HCT116 (cell line): Measurements from ENCODE around the gene PLD4. TPM values are rescaled to one million over a fixed set of nuclear protein-coding genes. Genes with fewer than 3 reads are reported as not detected.
A peak's percentile ranks its signal among the peaks of the same experiment; 100 is the strongest.

Experiments
- ATAC-seq: fragments of 200-7000 bp; cut with Tn5 transposase; 2 replicates; pipeline ENCODE4 v1.9.1; 2020; ENCODE audit warnings: mild to moderate bottlenecking, moderate library complexity
- BruUV-seq: library from RNA; stranded (reverse); fragments of 400-500 nt; replicated peaks from 2 replicates; lab custom pipeline; 2021; lab: Mats Ljungman, UMichigan
- CTCF ChIA-PET: fragments of 300-600 bp; sonication (Branson Sonifier 250); formaldehyde crosslinking; loops from one replicate; lab custom pipeline; 2021; ENCODE audit warnings: antibody characterized with exemption; lab: Charles Lee
- POLR2A ChIA-PET: fragments of 300-600, 350-600 bp; sonication (Branson Sonifier 250); formaldehyde crosslinking; loops from one replicate; lab custom pipeline; 2021; ENCODE audit warnings: antibody characterized with exemption; lab: Charles Lee
- RAD21 ChIA-PET, 2 experiments: fragments of 300-600 bp; sonication (Branson Sonifier 250); formaldehyde crosslinking; loops; one replicate each; lab custom pipeline; 2023; ENCODE audit warnings: low total read pairs in 2 of 2; ENCODE audit not compliant: uncharacterized antibody in 2 of 2, unreplicated experiment in 2 of 2, low non-redundant PET in 1 of 2; lab: Charles Lee
- DNase-seq: peaks from one replicate; pipeline ENCODE4 v3.0.0-alpha.2; 2010; ENCODE audit warnings: low read depth, low spot score
- H2AFZ ChIP-seq: fragments of 200-600 bp; shearing (Covaris generic), sonication (generic); 2 replicates; pipeline ENCODE4 v1.6.1; 2017; ENCODE audit warnings: low read depth, mixed run types, mixed read lengths, antibody characterized with exemption, low read length; ENCODE audit not compliant: poor library complexity, severe bottlenecking
- H3K27ac ChIP-seq: 2 replicates; pipeline ENCODE4 v1.5.1; 2012; ENCODE audit warnings: low read depth, low read length
- H3K27me3 ChIP-seq: fragments of 200-600 bp; sonication (generic); 2 replicates; pipeline ENCODE4 v1.6.1; 2016; ENCODE audit warnings: mixed run types, low read length, mixed read lengths; ENCODE audit not compliant: insufficient read depth
- H3K36me3 ChIP-seq, 2 experiments: fragments of 200-500 bp in 1 of 2; fragments of 200-600 bp in 1 of 2; sonication (Bioruptor generic) in 1 of 2; sonication (generic) in 1 of 2; 2 replicates each; pipeline versions ENCODE4 v1.5.1 to v1.6.1; 2014 to 2016; ENCODE audit warnings: low read length in 2 of 2, inconsistent platforms in 1 of 2, mixed read lengths in 1 of 2, mixed run types in 1 of 2; ENCODE audit not compliant: insufficient read depth in 2 of 2, control insufficient read depth in 1 of 2
- H3K4me1 ChIP-seq, 2 experiments: fragments of 200-600 bp in 1 of 2; sonication (generic) in 1 of 2; 2 replicates each; pipeline versions ENCODE4 v1.5.1 to v1.6.1; 2012 to 2017; ENCODE audit warnings: low read length in 2 of 2, inconsistent platforms in 1 of 2, mild to moderate bottlenecking in 1 of 2, mixed read lengths in 1 of 2, mixed run types in 1 of 2, moderate library complexity in 1 of 2; ENCODE audit not compliant: insufficient read depth in 2 of 2, control insufficient read depth in 1 of 2
- H3K4me2 ChIP-seq: fragments of 200-600 bp; sonication (generic); 2 replicates; pipeline ENCODE4 v1.6.1; 2017; ENCODE audit warnings: mixed run types, low read length, mixed read lengths
- H3K4me3 ChIP-seq, 2 experiments: fragments of 200-600 bp in 1 of 2; sonication (generic) in 1 of 2; replicated peaks in 1 of 2; 2 replicates each; pipeline ENCODE4 v1.5.1; 2011 to 2016; ENCODE audit warnings: low read length in 2 of 2, control low read depth in 1 of 2, low read depth in 1 of 2, mild to moderate bottlenecking in 1 of 2, mixed read lengths in 1 of 2, mixed run types in 1 of 2
- H3K79me2 ChIP-seq: fragments of 200-600 bp; sonication (generic); 2 replicates; pipeline ENCODE4 v1.6.1; 2017; ENCODE audit warnings: mild to moderate bottlenecking, mixed run types, low read length, moderate library complexity, mixed read lengths; ENCODE audit not compliant: insufficient read depth
- H3K9ac ChIP-seq: fragments of 200-600 bp; sonication (generic); 2 replicates; pipeline ENCODE4 v1.6.1; 2016; ENCODE audit warnings: low read length, mixed read lengths
- H3K9me2 ChIP-seq: fragments of 200-600 bp; sonication (generic), shearing (Covaris generic); 2 replicates; pipeline ENCODE4 v1.6.1; 2017; ENCODE audit warnings: mixed run types, mild to moderate bottlenecking, moderate library complexity; ENCODE audit not compliant: insufficient read depth
- H3K9me3 ChIP-seq, 2 experiments: fragments of 200-500 bp in 1 of 2; fragments of 200-600 bp in 1 of 2; sonication (Bioruptor generic) in 1 of 2; sonication (generic) in 1 of 2; 2 replicates each; pipeline ENCODE4 v1.6.1; 2014 to 2017; ENCODE audit warnings: low read length in 2 of 2, mixed read lengths in 2 of 2, inconsistent platforms in 1 of 2, low read depth in 1 of 2, mild to moderate bottlenecking in 1 of 2, mixed run types in 1 of 2, moderate library complexity in 1 of 2; ENCODE audit not compliant: control insufficient read depth in 1 of 2, insufficient read depth in 1 of 2
- H4K20me1 ChIP-seq: fragments of 200-600 bp; sonication (generic), shearing (Covaris generic); 2 replicates; pipeline ENCODE4 v1.6.1; 2017; ENCODE audit warnings: mixed run types, mild to moderate bottlenecking, moderate library complexity; ENCODE audit not compliant: insufficient read depth
- ATF3 ChIP-seq: IDR thresholded peaks from 2 replicates; pipeline ENCODE4 v1.6.1; 2012
- CBX3 ChIP-seq: IDR thresholded peaks from 2 replicates; pipeline ENCODE4 v1.6.1; 2012; ENCODE audit warnings: low read depth
- CEBPB ChIP-seq: IDR thresholded peaks from 2 replicates; pipeline ENCODE4 v1.6.1; 2012; ENCODE audit warnings: low read depth
- EZH2phosphoT487 ChIP-seq: fragments of 200-600 bp; IDR thresholded peaks from 2 replicates; pipeline ENCODE4 v1.6.1; 2018; ENCODE audit warnings: antibody characterized with exemption, borderline replicate concordance
- FOSL1 ChIP-seq: IDR thresholded peaks from 2 replicates; pipeline ENCODE4 v1.6.1; 2012; ENCODE audit warnings: low read depth
- JUND ChIP-seq: IDR thresholded peaks from 2 replicates; pipeline ENCODE4 v1.6.1; 2012
- POLR2A ChIP-seq: IDR thresholded peaks from 2 replicates; pipeline ENCODE4 v1.7.0; 2011; ENCODE audit warnings: borderline replicate concordance; ENCODE audit not compliant: insufficient read depth, insufficient read length; ENCODE audit errors: extremely low read depth
- POLR2AphosphoS5 ChIP-seq: IDR thresholded peaks from 2 replicates; pipeline ENCODE4 v1.6.1; 2011; ENCODE audit warnings: mild to moderate bottlenecking, low read depth, low read length, moderate library complexity
- SP1 ChIP-seq: IDR thresholded peaks from 2 replicates; pipeline ENCODE4 v1.6.1; 2012; ENCODE audit warnings: low read depth
- ZFX ChIP-seq: fragments of 450-650 bp; IDR thresholded peaks from 2 replicates; pipeline ENCODE4 v1.6.1; 2017
- ZNF274 ChIP-seq: fragments of 200-500 bp; sonication (Bioruptor generic); IDR thresholded peaks from 2 replicates; pipeline ENCODE4 v1.6.1; 2014; ENCODE audit warnings: mild to moderate bottlenecking, low read depth, low read length, inconsistent platforms
- intact Hi-C: fragments of 100-400 bp; cut with micrococcal nuclease; formaldehyde crosslinking; loops from 2 replicates; pipeline ENCODE4 v1.10.0; 2022
- total RNA-seq: library from RNA; stranded (reverse); gene quantifications from one replicate; pipeline ENCODE4 v1.2.1, GENCODE V29; 2021; ENCODE audit not compliant: unreplicated experiment
- TF ChIP-seq, protein P1 (sequence below), 3 experiments: fragments of 200-600 bp in 1 of 3; sonication (generic) in 1 of 3; IDR thresholded peaks in 2 of 3; conservative IDR thresholded peaks in 1 of 3; 2 replicates each; pipeline ENCODE4 v1.5.1; 2012 to 2017; ENCODE audit warnings: low read depth in 2 of 3, low read length in 2 of 3, antibody characterized with exemption in 1 of 3, borderline replicate concordance in 1 of 3, control low read depth in 1 of 3, mild to moderate bottlenecking in 1 of 3, mixed read lengths in 1 of 3, mixed run types in 1 of 3, moderate library complexity in 1 of 3; ENCODE audit not compliant: insufficient read depth in 1 of 3

PLD4 gene
- total RNA-seq, 1 experiment from 2014 or later: 0.12 TPM

GRCh38 chr14:104979758-104980610, 55.3 kb downstream of the PLD4 start:
- CTCF ChIA-PET: no interaction called here
- Histone ChIP-seq H3K4me2 (peak overlapping the region; percentile 38), H3K4me3 (no peak overlapping the region), H3K9ac (no peak overlapping the region), H4K20me1 (no peaks in the 10 kb centered on the region), H3K4me1 (peaks cover 43 to 59% of the 10 kb centered on the region in 2 experiments), H3K27me3 (no peaks in the 10 kb centered on the region), H2AFZ (no peak overlapping the region), H3K9me3 (no peaks in the 10 kb centered on the region), H3K79me2 (peaks cover 4% of the 10 kb centered on the region; the same call in 1 of the 2 replicates), H3K9me2 (no peaks in the 10 kb centered on the region)
- DNase-seq (no peak), ATAC-seq (peak; percentile 17; the same call in 1 of the 2 replicates)
- intact Hi-C loops: loop anchor here (10.0 kb wide), 1 partner anchor 185 kb away; the partner anchor contains the start of gene JAG2
- BruUV-seq: no TSS peak
- POLR2A ChIA-PET: interaction anchor here (0.7 kb wide), 1 partner anchor 841 kb away, joined by 3 read pairs; no protein-coding TSS in a partner anchor
- TF ChIP-seq POLR2AphosphoS5 (peak; percentile 66), JUND (no peak)
- TF ChIP-seq, all 23 proteins: peak for 1
- H3K36me3 ChIP-seq: no peaks in the 10 kb centered on the region
- RAD21 ChIA-PET: interaction anchor here in 1 of 2 experiments (0.6 to 0.7 kb wide), 2 partner anchors 113 to 863 kb away, joined by 3 to 5 read pairs; no protein-coding TSS in a partner anchor
- H3K27ac ChIP-seq: peak overlapping the region; percentile 34; the same call in 1 of the 2 replicates

DNA sequence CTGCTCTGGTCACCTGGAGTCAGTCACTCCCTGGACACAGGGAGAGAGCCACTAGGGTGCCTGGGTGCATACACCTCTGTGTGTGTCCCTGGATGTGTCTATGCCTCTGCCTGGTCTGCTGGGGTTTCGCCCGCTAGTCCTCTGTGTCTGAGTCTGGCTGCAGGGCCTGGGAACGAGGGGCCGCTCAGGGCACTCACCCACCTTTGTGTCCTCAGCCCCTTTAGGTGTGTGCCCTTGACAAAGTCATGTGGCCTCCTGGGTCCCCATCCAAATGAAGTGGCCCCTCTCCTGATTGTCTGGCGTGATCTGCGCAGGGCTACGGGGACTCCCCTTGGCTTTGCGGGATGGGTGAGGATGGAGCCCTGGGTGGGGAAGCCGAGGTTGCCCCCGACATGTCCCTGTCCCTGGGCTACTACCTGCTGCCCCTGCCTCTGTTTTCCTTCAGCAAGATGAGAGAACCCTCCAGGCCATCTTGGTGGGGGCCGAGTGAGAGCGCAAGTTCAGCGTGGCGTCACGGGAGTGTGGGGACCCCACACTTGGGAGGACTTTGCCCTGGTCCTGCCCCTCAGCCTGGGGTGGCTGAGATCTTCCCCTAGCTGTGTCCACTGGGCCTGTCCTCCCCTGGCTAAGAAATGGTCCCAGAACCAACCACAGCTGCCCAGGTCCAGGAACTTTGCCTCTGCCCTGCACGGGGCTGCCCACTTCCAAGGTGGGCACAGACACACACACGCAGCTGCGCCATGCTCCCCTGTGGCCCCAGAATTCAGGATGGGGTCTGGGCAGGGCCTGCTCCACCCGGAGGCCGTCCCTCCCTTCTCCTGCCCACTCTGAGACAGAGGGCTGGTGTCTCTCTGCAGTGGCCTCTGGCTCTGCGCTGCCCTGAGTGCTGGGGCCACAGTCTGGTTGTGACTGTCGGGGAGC, 56.2 kb downstream of the PLD4 start:
- H3K9me2 ChIP-seq: no peaks in the 10 kb centered on the region
- H4K20me1 ChIP-seq: no peaks in the 10 kb centered on the region
- H3K4me2 ChIP-seq: peak overlapping the region; percentile 38; the same call in 1 of the 2 replicates
- intact Hi-C loops: no loop called here
- no peaks in the 10 kb centered on the region for H3K36me3 ChIP-seq
- CTCF ChIA-PET: no interaction called here
- H2AFZ ChIP-seq: no peak overlapping the region
- H3K4me1 ChIP-seq: peaks cover 36 to 52% of the 10 kb centered on the region in 2 experiments
- no peaks in the 10 kb centered on the region for H3K9me3 ChIP-seq
- BruUV-seq: no TSS peak
- ATAC-seq (no peak), DNase-seq (no peak)
- no peak overlapping the region for H3K4me3 ChIP-seq
- RAD21 ChIA-PET: interaction anchor here in 1 of 2 experiments (0.6 to 0.7 kb wide), 2 partner anchors 114 to 864 kb away, joined by 3 to 5 read pairs; no protein-coding TSS in a partner anchor
- peak overlapping the region; percentile 34; the same call in 1 of the 2 replicates for H3K27ac ChIP-seq
- no peak overlapping the region for H3K9ac ChIP-seq
- POLR2A ChIA-PET: interaction anchor here (0.7 kb wide), 1 partner anchor 842 kb away, joined by 3 read pairs; no protein-coding TSS in a partner anchor
- no peaks in the 10 kb centered on the region for H3K27me3 ChIP-seq
- peaks cover 4% of the 10 kb centered on the region; the same call in 1 of the 2 replicates for H3K79me2 ChIP-seq
- no peak for TF ChIP-seq CBX3
- TF ChIP-seq EZH2phosphoT487: no peak
- TF ChIP-seq POLR2A: no peak
- TF ChIP-seq FOSL1: no peak
- no peak for TF ChIP-seq SP1
- no peak for TF ChIP-seq ATF3
- no peak for TF ChIP-seq ZFX
- TF ChIP-seq CEBPB: no peak
- TF ChIP-seq ZNF274: no peak
- TF ChIP-seq POLR2AphosphoS5: no peak
- TF ChIP-seq, protein P1, sequence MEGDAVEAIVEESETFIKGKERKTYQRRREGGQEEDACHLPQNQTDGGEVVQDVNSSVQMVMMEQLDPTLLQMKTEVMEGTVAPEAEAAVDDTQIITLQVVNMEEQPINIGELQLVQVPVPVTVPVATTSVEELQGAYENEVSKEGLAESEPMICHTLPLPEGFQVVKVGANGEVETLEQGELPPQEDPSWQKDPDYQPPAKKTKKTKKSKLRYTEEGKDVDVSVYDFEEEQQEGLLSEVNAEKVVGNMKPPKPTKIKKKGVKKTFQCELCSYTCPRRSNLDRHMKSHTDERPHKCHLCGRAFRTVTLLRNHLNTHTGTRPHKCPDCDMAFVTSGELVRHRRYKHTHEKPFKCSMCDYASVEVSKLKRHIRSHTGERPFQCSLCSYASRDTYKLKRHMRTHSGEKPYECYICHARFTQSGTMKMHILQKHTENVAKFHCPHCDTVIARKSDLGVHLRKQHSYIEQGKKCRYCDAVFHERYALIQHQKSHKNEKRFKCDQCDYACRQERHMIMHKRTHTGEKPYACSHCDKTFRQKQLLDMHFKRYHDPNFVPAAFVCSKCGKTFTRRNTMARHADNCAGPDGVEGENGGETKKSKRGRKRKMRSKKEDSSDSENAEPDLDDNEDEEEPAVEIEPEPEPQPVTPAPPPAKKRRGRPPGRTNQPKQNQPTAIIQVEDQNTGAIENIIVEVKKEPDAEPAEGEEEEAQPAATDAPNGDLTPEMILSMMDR (IDR thresholded peaks at IDR 0.05 in 2 of 3, conservative IDR thresholded peaks at IDR 0.05 in 1 of 3; ENCODE audit: borderline replicate concordance in 1 of 3, insufficient read depth in 1 of 3, low read depth in 2 of 3, low read length in 2 of 3): no peak
